Measurements from ENCODE around the gene UPB1. TPM values are rescaled to one million over a fixed set of nuclear protein-coding genes. Genes with fewer than 3 reads are reported as not detected.
"Not testable (repeated sequence)": the region's sequence is repeated elsewhere in the genome, so short reads cannot be mapped to it uniquely, and the experiment has no call there.

The UPB1 gene
- total RNA-seq, 2 experiments from 2014 or later = 0.24 to 0.31 TPM

DNA sequence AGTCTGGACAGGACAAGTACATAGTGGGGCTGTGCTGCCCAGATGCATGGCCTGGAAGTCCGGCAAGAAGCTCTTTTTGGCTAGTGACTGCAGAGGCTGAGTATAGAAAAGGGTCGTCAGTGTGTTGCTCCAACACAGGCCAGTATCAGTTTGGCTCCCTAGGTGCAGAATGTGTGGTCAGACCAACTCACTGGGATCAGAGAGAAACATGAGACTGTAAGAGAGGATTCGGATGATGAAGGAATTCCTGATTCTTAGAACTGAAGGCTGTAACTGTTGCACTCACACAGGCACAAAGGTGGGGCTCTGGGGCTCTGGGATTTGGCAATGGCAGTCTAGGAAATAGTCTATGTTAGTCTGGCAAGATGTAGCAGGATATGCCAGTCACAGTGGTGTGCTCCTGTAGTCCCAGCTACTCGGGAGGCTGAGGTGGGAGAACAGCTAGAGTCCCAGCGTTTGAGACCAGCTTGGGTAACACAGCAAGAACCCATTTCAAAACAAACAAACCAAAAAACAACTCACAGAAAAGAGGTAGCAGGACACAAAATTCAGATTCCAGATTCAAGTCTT, 11.1 kb upstream of the UPB1 start:
- Mint-ChIP-seq H3K9me3 (ENCODE audit: insufficient read depth) (no peaks in the 10 kb centered on the region), H3K27ac (no peak overlapping the region), H3K36me3 (ENCODE audit: low read depth) (no peaks in the 10 kb centered on the region), H3K4me3 (no peak overlapping the region), H3K4me1 (ENCODE audit: low read depth) (peaks cover 9% of the 10 kb centered on the region), H3K27me3 (ENCODE audit: low read depth) (peaks cover 5% of the 10 kb centered on the region)
- no peak for DNase-seq
- ChIA-PET POLR2A (no interaction called here), CTCF (interaction anchor here (2.0 to 2.9 kb wide), 2 partner anchors 23 to 56 kb away, joined by 6 to 10 read pairs; partner anchors contain the start of gene ADORA2A)
- ATAC-seq = no peak

- Mint-ChIP-seq H3K36me3 (ENCODE audit: low read depth) (no peaks in the 10 kb centered on the region), H3K4me3 (no peak overlapping the region), H3K4me1 (ENCODE audit: low read depth) (peaks cover 9% of the 10 kb centered on the region), H3K9me3 (ENCODE audit: insufficient read depth) (no peaks in the 10 kb centered on the region), H3K27me3 (ENCODE audit: low read depth) (peaks cover 9% of the 10 kb centered on the region), H3K27ac (no peak overlapping the region)
- CTCF ChIA-PET = no interaction called here
- POLR2A ChIA-PET = no interaction called here
- ATAC-seq (no peak), DNase-seq (no peak)
Observed at GRCh38 chr22:24485170-24485569, 10.0 kb upstream of the UPB1 start.

- peak; percentile 36 for DNase-seq
- Mint-ChIP-seq H3K27me3 (ENCODE audit: low read depth) (peaks cover 9% of the 10 kb centered on the region), H3K9me3 (ENCODE audit: insufficient read depth) (no peaks in the 10 kb centered on the region), H3K36me3 (ENCODE audit: low read depth) (no peaks in the 10 kb centered on the region), H3K27ac (no peak overlapping the region), H3K4me3 (no peak overlapping the region), H3K4me1 (ENCODE audit: low read depth) (peaks cover 9% of the 10 kb centered on the region)
- no peak for ATAC-seq
- POLR2A ChIA-PET = interaction anchor here (1.0 to 1.5 kb wide), 2 partner anchors 12 to 59 kb away, joined by 3 to 4 read pairs; no protein-coding TSS in a partner anchor
- CTCF ChIA-PET = interaction anchor here (0.7 to 2.9 kb wide), 7 partner anchors 17 to 64 kb away, joined by 3 to 11 read pairs (median 4); no protein-coding TSS in a partner anchor
Observed at GRCh38 chr22:24485608-24486007, 9.5 kb upstream of the UPB1 start.

DNA sequence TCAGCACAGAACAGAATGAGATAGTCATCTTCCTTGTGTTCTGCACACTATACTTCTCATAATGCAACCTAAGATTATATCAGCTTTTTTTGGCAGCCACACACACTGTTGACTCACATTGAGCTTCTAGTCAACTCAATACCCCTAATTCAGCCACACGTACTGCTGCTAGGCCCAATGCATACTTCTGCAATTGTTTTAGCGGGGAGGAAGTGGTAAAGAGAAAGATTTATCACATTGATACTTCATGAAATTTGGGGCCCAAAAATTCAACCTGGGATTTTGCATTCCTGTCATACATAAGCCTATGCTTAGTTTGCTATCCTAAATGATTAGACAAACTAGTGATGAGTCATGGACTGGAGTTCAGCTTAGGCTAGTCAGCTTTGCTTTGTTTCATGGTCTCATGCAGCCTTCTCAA, 8.6 kb upstream of the UPB1 start:
- ChIA-PET CTCF (interaction anchor here (0.7 to 2.9 kb wide), 7 partner anchors 16 to 65 kb away, joined by 3 to 11 read pairs (median 4); no protein-coding TSS in a partner anchor), POLR2A (interaction anchor here (1.0 to 1.5 kb wide), 2 partner anchors 13 to 60 kb away, joined by 3 to 4 read pairs; no protein-coding TSS in a partner anchor)
- H3K4me1 Mint-ChIP-seq (ENCODE audit: low read depth) = peaks cover 9% of the 10 kb centered on the region
- no peaks in the 10 kb centered on the region for H3K36me3 Mint-ChIP-seq (ENCODE audit: low read depth)
- DNase-seq (no peak), ATAC-seq (no peak)
- no peak overlapping the region for H3K4me3 Mint-ChIP-seq
- no peaks in the 10 kb centered on the region for H3K9me3 Mint-ChIP-seq (ENCODE audit: insufficient read depth)
- H3K27ac Mint-ChIP-seq = no peak overlapping the region
- H3K27me3 Mint-ChIP-seq (ENCODE audit: low read depth) = peaks cover 8% of the 10 kb centered on the region

DNA sequence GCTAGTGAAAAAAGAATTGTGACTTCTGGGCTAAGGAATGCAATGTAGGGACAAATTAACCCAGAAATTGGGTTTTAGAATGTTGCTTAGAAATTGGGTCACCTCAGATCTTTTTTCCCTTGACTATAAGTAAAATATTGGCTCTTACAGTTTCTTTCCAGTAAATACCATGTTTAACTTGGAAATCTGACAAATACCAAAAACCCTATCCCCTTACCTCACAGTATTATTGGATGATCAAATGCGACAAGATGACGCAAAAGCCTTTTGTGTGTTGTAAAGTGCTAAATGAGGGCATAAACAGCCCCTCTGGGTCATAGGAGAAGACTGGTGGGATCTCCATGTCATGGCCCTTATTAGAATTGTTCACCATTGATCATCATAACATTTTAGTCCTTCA, 6.1 kb upstream of the UPB1 start:
- POLR2A ChIA-PET = no interaction called here
- CTCF ChIA-PET = interaction anchor here (1.5 kb wide), 1 partner anchor 66 kb away, joined by 6 read pairs; no protein-coding TSS in a partner anchor
- Mint-ChIP-seq H3K4me3 (no peak overlapping the region), H3K27me3 (ENCODE audit: low read depth) (peaks cover 22% of the 10 kb centered on the region), H3K27ac (no peak overlapping the region), H3K4me1 (ENCODE audit: low read depth) (peaks cover 9% of the 10 kb centered on the region), H3K9me3 (ENCODE audit: insufficient read depth) (no peaks in the 10 kb centered on the region), H3K36me3 (ENCODE audit: low read depth) (no peaks in the 10 kb centered on the region)
- no peak for ATAC-seq
- DNase-seq = no peak

DNA sequence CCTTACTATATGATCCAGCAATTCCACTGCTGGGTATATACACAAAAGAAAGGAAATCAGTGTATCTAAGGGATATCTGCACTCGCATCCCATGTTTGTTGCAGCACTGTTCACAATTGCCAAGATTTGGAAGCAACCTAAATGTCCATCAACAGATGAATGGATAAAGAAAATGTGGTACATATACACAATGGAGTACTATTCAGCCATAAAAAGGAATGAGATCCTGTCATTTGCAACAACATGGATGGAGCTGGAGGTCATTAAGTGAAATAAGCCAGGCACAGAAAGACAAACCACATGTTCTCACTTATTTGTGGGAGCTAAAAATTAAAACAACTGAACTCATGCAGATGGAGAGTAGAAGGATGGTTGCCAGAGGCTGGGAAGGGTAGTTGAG, 5.7 kb upstream of the UPB1 start:
- CTCF ChIA-PET = interaction anchor here (1.5 kb wide), 1 partner anchor 67 kb away, joined by 6 read pairs; no protein-coding TSS in a partner anchor
- H3K27ac Mint-ChIP-seq; H3K4me1 Mint-ChIP-seq (ENCODE audit: low read depth); H3K4me3 Mint-ChIP-seq; DNase-seq; POLR2A ChIA-PET; H3K36me3 Mint-ChIP-seq (ENCODE audit: low read depth); ATAC-seq; H3K9me3 Mint-ChIP-seq (ENCODE audit: insufficient read depth): not testable (repeated sequence)
- peaks cover 22% of the 10 kb centered on the region for H3K27me3 Mint-ChIP-seq (ENCODE audit: low read depth)

GRCh38 chr22:24492391-24492790, 2.7 kb upstream of the UPB1 start:
- H3K4me3 Mint-ChIP-seq = no peak overlapping the region
- DNase-seq (no peak), ATAC-seq (no peak)
- no peak overlapping the region for H3K27ac Mint-ChIP-seq
- peaks cover 3% of the 10 kb centered on the region for H3K4me1 Mint-ChIP-seq (ENCODE audit: low read depth)
- H3K9me3 Mint-ChIP-seq (ENCODE audit: insufficient read depth) = no peaks in the 10 kb centered on the region
- H3K27me3 Mint-ChIP-seq (ENCODE audit: low read depth) = peaks cover 32% of the 10 kb centered on the region
- CTCF ChIA-PET = interaction anchor here (1.4 kb wide), 1 partner anchor 29 kb away, joined by 4 read pairs; no protein-coding TSS in a partner anchor
- POLR2A ChIA-PET = no interaction called here
- no peaks in the 10 kb centered on the region for H3K36me3 Mint-ChIP-seq (ENCODE audit: low read depth)

DNA sequence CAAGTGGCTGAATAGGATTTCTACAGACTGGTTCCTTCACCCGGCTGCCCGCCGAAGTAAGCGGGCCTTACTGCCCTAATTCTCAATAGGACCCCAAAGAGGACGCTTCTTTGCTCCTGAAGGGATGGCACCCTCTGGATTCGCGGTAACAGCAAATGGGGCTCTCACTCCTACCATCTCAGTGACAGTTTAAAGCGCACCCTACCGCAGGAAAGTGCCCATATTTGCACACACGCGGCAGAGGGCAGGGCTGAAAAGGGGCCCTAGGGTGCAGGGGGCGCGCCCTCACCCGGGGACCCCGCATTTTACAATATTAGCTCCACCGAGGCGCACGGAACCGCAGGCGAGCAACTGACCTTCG, 985 bp upstream of the UPB1 start:
- POLR2A ChIA-PET = no interaction called here
- H3K36me3 Mint-ChIP-seq (ENCODE audit: low read depth) = no peaks in the 10 kb centered on the region
- peaks cover 32% of the 10 kb centered on the region for H3K27me3 Mint-ChIP-seq (ENCODE audit: low read depth)
- DNase-seq (no peak), ATAC-seq (no peak)
- H3K27ac Mint-ChIP-seq = no peak overlapping the region
- CTCF ChIA-PET = no interaction called here
- no peak overlapping the region for H3K4me3 Mint-ChIP-seq
- H3K9me3 Mint-ChIP-seq (ENCODE audit: insufficient read depth) = no peaks in the 10 kb centered on the region
- H3K4me1 Mint-ChIP-seq (ENCODE audit: low read depth) = peaks cover 18% of the 10 kb centered on the region

- H3K27me3 Mint-ChIP-seq (ENCODE audit: low read depth) = peaks cover 27% of the 10 kb centered on the region
- CTCF ChIA-PET = no interaction called here
Observed at GRCh38 chr22:24495365-24495675, 188 bp downstream of the UPB1 start.

DNA sequence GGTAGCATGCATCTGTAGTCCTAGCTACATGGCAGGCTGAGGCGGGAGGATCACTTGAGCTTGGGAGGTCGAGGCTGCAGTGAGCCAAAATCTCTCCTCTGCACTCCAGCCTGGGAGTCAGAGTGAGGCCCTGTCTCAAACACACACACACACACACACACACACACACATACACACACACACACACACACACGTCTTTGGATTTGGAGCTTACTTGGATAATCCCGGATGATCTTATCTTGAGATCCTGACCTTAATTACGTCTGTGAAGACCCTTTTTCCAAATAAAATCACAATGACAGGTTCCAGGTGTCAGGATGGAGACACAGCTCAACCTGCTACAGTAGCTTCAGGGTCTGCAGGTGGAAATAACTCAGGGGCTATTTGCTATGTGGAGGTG, 1.1 kb downstream of the UPB1 start:
- Mint-ChIP-seq H3K9me3 (ENCODE audit: insufficient read depth) (no peaks in the 10 kb centered on the region), H3K27me3 (ENCODE audit: low read depth) (peaks cover 28% of the 10 kb centered on the region), H3K4me1 (ENCODE audit: low read depth) (peaks cover 18% of the 10 kb centered on the region), H3K27ac (no peak overlapping the region), H3K36me3 (ENCODE audit: low read depth) (no peaks in the 10 kb centered on the region), H3K4me3 (no peak overlapping the region)
- ChIA-PET CTCF (interaction anchor here (1.3 kb wide), 1 partner anchor 58 kb away, joined by 3 read pairs; no protein-coding TSS in a partner anchor), POLR2A (interaction anchor here (1.1 kb wide), 1 partner anchor 59 kb away, joined by 3 read pairs; no protein-coding TSS in a partner anchor)
- ATAC-seq (no peak), DNase-seq (no peak)

More at GRCh38 chr22:24495365-24495675, 188 bp downstream of the UPB1 start:
- Mint-ChIP-seq H3K9me3 (ENCODE audit: insufficient read depth) (no peaks in the 10 kb centered on the region), H3K27ac (no peak overlapping the region), H3K4me1 (ENCODE audit: low read depth) (peaks cover 18% of the 10 kb centered on the region), H3K36me3 (ENCODE audit: low read depth) (no peaks in the 10 kb centered on the region), H3K4me3 (no peak overlapping the region)
- ATAC-seq = no peak
- no peak for DNase-seq
- POLR2A ChIA-PET = no interaction called here

DNA sequence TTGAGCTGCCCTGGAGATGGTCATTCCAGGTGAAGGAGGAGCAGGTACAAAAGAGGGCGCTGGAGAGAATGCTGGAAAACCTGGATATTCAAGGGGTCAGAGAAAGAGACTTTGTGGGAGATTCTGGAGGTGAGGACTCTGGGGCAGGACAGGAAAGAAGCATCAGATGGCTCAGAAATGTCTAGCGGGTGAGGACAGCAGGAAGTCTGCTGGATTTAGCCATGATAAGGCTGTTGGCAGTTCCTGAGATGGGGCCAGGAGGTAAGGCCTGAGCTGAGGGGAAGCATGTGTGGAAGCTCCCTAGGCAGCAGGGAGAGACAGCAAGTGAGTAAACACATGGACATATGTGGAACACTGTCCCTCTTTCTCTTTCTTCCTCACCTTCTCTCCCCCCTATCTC, 1.5 kb downstream of the UPB1 start:
- CTCF ChIA-PET = interaction anchor here (1.3 kb wide), 1 partner anchor 59 kb away, joined by 3 read pairs; no protein-coding TSS in a partner anchor
- Mint-ChIP-seq H3K9me3 (ENCODE audit: insufficient read depth) (no peaks in the 10 kb centered on the region), H3K27me3 (ENCODE audit: low read depth) (peaks cover 28% of the 10 kb centered on the region), H3K36me3 (ENCODE audit: low read depth) (no peaks in the 10 kb centered on the region), H3K27ac (peak overlapping the region; percentile 1), H3K4me1 (ENCODE audit: low read depth) (peaks cover 18% of the 10 kb centered on the region), H3K4me3 (no peak overlapping the region)
- ATAC-seq (no peak), DNase-seq (no peak)
- POLR2A ChIA-PET = interaction anchor here (1.1 kb wide), 1 partner anchor 59 kb away, joined by 3 read pairs; no protein-coding TSS in a partner anchor

GRCh38 chr22:24497841-24498258, 2.7 kb downstream of the UPB1 start:
- DNase-seq (no peak), ATAC-seq (peak; percentile 66)
- Mint-ChIP-seq H3K4me1 (ENCODE audit: low read depth) (peaks cover 26% of the 10 kb centered on the region), H3K36me3 (ENCODE audit: low read depth) (no peaks in the 10 kb centered on the region), H3K27me3 (ENCODE audit: low read depth) (peaks cover 24% of the 10 kb centered on the region), H3K27ac (peak overlapping the region; percentile 17), H3K4me3 (no peak overlapping the region), H3K9me3 (ENCODE audit: insufficient read depth) (no peaks in the 10 kb centered on the region)
- ChIA-PET CTCF (interaction anchor here (1.0 to 1.7 kb wide), 2 partner anchors 26 to 75 kb away, joined by 3 to 4 read pairs; no protein-coding TSS in a partner anchor), POLR2A (interaction anchor here (0.6 kb wide), 1 partner anchor 225 kb away, joined by 3 read pairs; no protein-coding TSS in a partner anchor)

Data from activated CD8-positive, alpha-beta T cell treated with anti-CD3 and anti-CD28 coated beads, Interleukin-2, amount 10 ng/mL, durations not matched to agents 7 days and 5 days (primary cell).